IMR-90 (cell line): Measurements from ENCODE around the gene RGL4. TPM values are rescaled to one million over a fixed set of nuclear protein-coding genes. Genes with fewer than 3 reads are reported as not detected.

Experiments used
- ATAC-seq: fragments of 200-7000 bp; cut with Tn5 transposase; 2 replicates; pipeline ENCODE4 v1.9.1; 2020; ENCODE audit warnings: low read depth, mild to moderate bottlenecking, moderate library complexity
- BruUV-seq: library from RNA; stranded (reverse); fragments of 400-500 nt; replicated peaks from 2 replicates; lab custom pipeline; 2021; lab: Mats Ljungman, UMichigan
- CTCF ChIA-PET: fragments of 300-600 bp; formaldehyde crosslinking; extraction: SDS; loops from one replicate; lab custom pipeline; 2021; ENCODE audit warnings: antibody characterized with exemption; lab: Yijun Ruan, JAX
- POLR2A ChIA-PET: fragments of 300-600 bp; sonication (Branson Sonifier 250); formaldehyde crosslinking; loops from one replicate; lab custom pipeline; 2022; ENCODE audit warnings: antibody characterized with exemption; ENCODE audit not compliant: unreplicated experiment; lab: Charles Lee
- DNase-seq: peaks from one replicate; pipeline ENCODE4 v3.0.0; 2013
- H2AFZ ChIP-seq: replicated peaks from 2 replicates; pipeline ENCODE3; 2013; ENCODE audit warnings: low read length, mild to moderate bottlenecking; ENCODE audit not compliant: poor library complexity
- H2AK5ac ChIP-seq: 2 replicates; pipeline ENCODE4 v1.6.1; 2013; ENCODE audit warnings: low read depth, low read length, inconsistent platforms
- H2AK9ac ChIP-seq: replicated peaks from 2 replicates; pipeline ENCODE3; 2013; ENCODE audit warnings: mild to moderate bottlenecking, low read depth, low read length, moderate library complexity; ENCODE audit not compliant: poor library complexity
- H2BK120ac ChIP-seq: 2 replicates; pipeline ENCODE4 v1.6.1; 2013; ENCODE audit warnings: low read depth, low read length, inconsistent platforms
- H2BK15ac ChIP-seq: 3 replicates; pipeline ENCODE4 v1.6.1; 2013; ENCODE audit warnings: low read depth, low read length, inconsistent platforms
- H2BK20ac ChIP-seq: 2 replicates; pipeline ENCODE4 v1.6.1; 2013; ENCODE audit warnings: low read depth, mild to moderate bottlenecking, inconsistent platforms, low read length, moderate library complexity
- H2BK5ac ChIP-seq: 2 replicates; pipeline ENCODE4 v1.6.1; 2013; ENCODE audit warnings: mild to moderate bottlenecking, low read depth, low read length, inconsistent platforms; ENCODE audit not compliant: poor library complexity, severe bottlenecking
- H3K14ac ChIP-seq: replicated peaks from 2 replicates; pipeline ENCODE4 v1.6.1; 2013; ENCODE audit warnings: low read depth, low read length, inconsistent platforms
- H3K18ac ChIP-seq: 2 replicates; pipeline ENCODE4 v1.6.1; 2013; ENCODE audit warnings: low read depth, low read length, control low read depth
- H3K23ac ChIP-seq: 2 replicates; pipeline ENCODE4 v1.6.1; 2013; ENCODE audit warnings: low read depth, low read length, inconsistent platforms
- H3K27ac ChIP-seq: 2 replicates; pipeline ENCODE4 v1.5.1; 2013; ENCODE audit warnings: mild to moderate bottlenecking, control low read depth, low read length; ENCODE audit not compliant: insufficient read depth
- H3K27me3 ChIP-seq: 2 replicates; pipeline ENCODE4 v1.6.1; 2013; ENCODE audit warnings: low read length; ENCODE audit not compliant: control insufficient read depth, insufficient read depth
- H3K36me3 ChIP-seq: 2 replicates; pipeline ENCODE4 v1.6.1; 2013; ENCODE audit warnings: low read length, mixed read lengths; ENCODE audit not compliant: control insufficient read depth, insufficient read depth
- H3K4ac ChIP-seq: 2 replicates; pipeline ENCODE4 v1.6.1; 2013; ENCODE audit warnings: low read depth, low read length, inconsistent platforms
- H3K4me1 ChIP-seq: 2 replicates; pipeline ENCODE4 v1.6.1; 2013; ENCODE audit warnings: low read length, mixed read lengths; ENCODE audit not compliant: control insufficient read depth, insufficient read depth
- H3K4me2 ChIP-seq: 2 replicates; pipeline ENCODE4 v1.6.1; 2013; ENCODE audit warnings: low read depth, mild to moderate bottlenecking, control low read depth, low read length, moderate library complexity
- H3K4me3 ChIP-seq: 2 replicates; pipeline ENCODE4 v1.5.1; 2013; ENCODE audit warnings: low read depth, mild to moderate bottlenecking, control low read depth, low read length, moderate library complexity; ENCODE audit not compliant: insufficient read depth
- H3K56ac ChIP-seq: 2 replicates; pipeline ENCODE4 v1.6.1; 2013; ENCODE audit warnings: low read length, inconsistent platforms; ENCODE audit not compliant: insufficient read depth; ENCODE audit errors: extremely low read depth
- H3K79me1 ChIP-seq, 2 experiments: 2 replicates each; pipeline ENCODE4 v1.6.1; 2013; ENCODE audit warnings: low read length in 2 of 2, inconsistent platforms in 1 of 2, low read depth in 1 of 2
- H3K9ac ChIP-seq: 2 replicates; pipeline ENCODE4 v1.6.1; 2013; ENCODE audit warnings: low read depth, low read length, control low read depth
- H3K9me1 ChIP-seq: 2 replicates; pipeline ENCODE4 v1.6.1; 2013; ENCODE audit warnings: low read length, inconsistent platforms; ENCODE audit not compliant: insufficient read depth
- H3K9me3 ChIP-seq: 2 replicates; pipeline ENCODE4 v1.6.1; 2013; ENCODE audit warnings: low read length; ENCODE audit not compliant: control insufficient read depth, insufficient read depth
- H4K20me1 ChIP-seq: 2 replicates; pipeline ENCODE4 v1.6.1; 2013; ENCODE audit warnings: low read length, inconsistent platforms; ENCODE audit not compliant: insufficient read depth
- H4K5ac ChIP-seq: 2 replicates; pipeline ENCODE4 v1.6.1; 2013; ENCODE audit warnings: mild to moderate bottlenecking, low read depth, low read length, control low read depth
- H4K8ac ChIP-seq, 2 experiments: 2 replicates each; pipeline ENCODE4 v1.6.1; 2013; ENCODE audit warnings: low read depth in 2 of 2, low read length in 2 of 2, control low read depth in 1 of 2, inconsistent platforms in 1 of 2
- H4K91ac ChIP-seq: 2 replicates; pipeline ENCODE4 v1.6.1; 2013; ENCODE audit warnings: low read depth, low read length, inconsistent platforms; ENCODE audit not compliant: insufficient read depth
- BHLHE40 ChIP-seq: fragments of 150-350 bp; IDR thresholded peaks from 2 replicates; pipeline ENCODE4 v1.6.1; 2016; ENCODE audit warnings: mild to moderate bottlenecking, low read depth, low read length
- CEBPB ChIP-seq: IDR thresholded peaks from 2 replicates; pipeline ENCODE4 v1.6.1; 2012; ENCODE audit warnings: low read depth, low read length, improper control_type of control experiment
- CHD1 ChIP-seq: IDR thresholded peaks from 2 replicates; pipeline ENCODE4 v1.6.1; 2012; ENCODE audit warnings: low read depth, low read length, improper control_type of control experiment
- CTCF ChIP-seq: conservative IDR thresholded peaks from 2 replicates; pipeline ENCODE4 v1.5.1; 2012; ENCODE audit warnings: mild to moderate bottlenecking, low read depth, low read length, improper control_type of control experiment
- FOS ChIP-seq: fragments of 150-350 bp; IDR thresholded peaks from 2 replicates; pipeline ENCODE4 v1.6.1; 2016; ENCODE audit warnings: low read depth, low read length
- MAFK ChIP-seq: IDR thresholded peaks from 2 replicates; pipeline ENCODE4 v1.6.1; 2012; ENCODE audit warnings: low read depth, low read length, improper control_type of control experiment
- MAZ ChIP-seq: IDR thresholded peaks from 2 replicates; pipeline ENCODE4 v1.6.1; 2012; ENCODE audit warnings: low read depth, mild to moderate bottlenecking, low read length, improper control_type of control experiment, moderate library complexity, borderline replicate concordance
- MXI1 ChIP-seq: IDR thresholded peaks from 2 replicates; pipeline ENCODE4 v1.6.1; 2012; ENCODE audit warnings: low read depth, mild to moderate bottlenecking, low read length, moderate library complexity, borderline replicate concordance
- NFE2L2 ChIP-seq: fragments of 150-350 bp; IDR thresholded peaks from 2 replicates; pipeline ENCODE4 v1.6.1; 2016; ENCODE audit warnings: low read depth, mild to moderate bottlenecking, low read length
- POLR2A ChIP-seq: IDR thresholded peaks from 2 replicates; pipeline ENCODE4 v1.6.1; 2012; ENCODE audit warnings: mild to moderate bottlenecking, low read depth, low read length
- RAD21 ChIP-seq: IDR thresholded peaks from 2 replicates; pipeline ENCODE4 v1.6.1; 2012; ENCODE audit warnings: low read length, improper control_type of control experiment
- RCOR1 ChIP-seq: IDR thresholded peaks from 2 replicates; pipeline ENCODE4 v1.6.1; 2012; ENCODE audit warnings: mild to moderate bottlenecking, low read length, improper control_type of control experiment; ENCODE audit not compliant: insufficient replicate concordance
- RFX5 ChIP-seq: IDR thresholded peaks from 2 replicates; pipeline ENCODE4 v1.8.0; 2012; ENCODE audit warnings: low read depth, mild to moderate bottlenecking, low read length, moderate library complexity
- SMC3 ChIP-seq: fragments of 150-350 bp; IDR thresholded peaks from 2 replicates; pipeline ENCODE4 v1.6.1; 2016; ENCODE audit warnings: low read depth, mild to moderate bottlenecking, antibody characterized with exemption, low read length, moderate library complexity
- WGBS, 2 experiments: methylation state at CpG; one replicate each; pipeline versions ENCODE4 v1.1.5 to v1.1.7; 2013; ENCODE audit warnings: missing lambda C conversion rate in 2 of 2; ENCODE audit not compliant: insufficient read length in 1 of 2; ENCODE audit errors: extremely low coverage in 2 of 2; 5-methylcytosine and 5-hydroxymethylcytosine counted together
- dilution Hi-C: fragments of 300-500 bp; cut with HindIII; formaldehyde crosslinking; loops from one replicate; pipeline ENCODE4 v1.14.3; 2018; ENCODE audit warnings: low sequenced_read_pairs; ENCODE audit not compliant: unreplicated experiment
- in situ Hi-C: fragments of 300-500 bp; cut with MboI; formaldehyde crosslinking; loops from 3 replicates; pipeline ENCODE4 v1.14.3; 2019; ENCODE audit warnings: low sequenced_read_pairs, inconsistent platforms, mixed read lengths
- intact Hi-C: fragments of 100-400 bp; cut with micrococcal nuclease; formaldehyde crosslinking; loops from 2 replicates; pipeline ENCODE4 v1.10.0; 2022
- polyA plus RNA-seq, 3 experiments: library from polyadenylated mRNA; depleted of rRNA; stranded (reverse); fragments of >200 nt; gene quantifications; 2 replicates each; pipeline ENCODE4 v1.2.3, GENCODE V29; 2012; ENCODE audit warnings: low replicate concordance in 1 of 3
- total RNA-seq: library from RNA; depleted of rRNA; stranded (reverse); fragments of >200 nt; gene quantifications from 2 replicates; pipeline ENCODE4 v1.2.3, GENCODE V29; 2012
- TF ChIP-seq, protein P1 (sequence below): fragments of 150-350 bp; IDR thresholded peaks from 2 replicates; pipeline ENCODE4 v1.6.1; 2017; ENCODE audit warnings: mild to moderate bottlenecking, antibody characterized with exemption, low read length, low read depth
- TF ChIP-seq, protein P2 (sequence below): fragments of 150-350 bp; IDR thresholded peaks from 2 replicates; pipeline ENCODE4 v1.6.1; 2016; ENCODE audit warnings: low read depth, mild to moderate bottlenecking, low read length, moderate library complexity, borderline replicate concordance

The RGL4 gene
- total and polyA plus RNA-seq, 2 of the 4 experiments (the other 2 are of a cell fraction) = not detected

- Histone ChIP-seq H3K9ac (no peak overlapping the region), H3K27me3 (no peaks in the 10 kb centered on the region), H3K4me1 (peaks cover 15% of the 10 kb centered on the region), H2AFZ (no peak overlapping the region), H3K56ac (no peak overlapping the region), H3K4ac (no peak overlapping the region), H2BK15ac (no peak overlapping the region), H3K27ac (no peak overlapping the region), H3K23ac (no peak overlapping the region), H2BK120ac (no peak overlapping the region), H4K91ac (no peak overlapping the region), H3K36me3 (peaks cover 21% of the 10 kb centered on the region), H3K9me3 (no peaks in the 10 kb centered on the region), H3K9me1 (peaks cover 22% of the 10 kb centered on the region), H3K4me3 (no peak overlapping the region), H4K5ac (no peak overlapping the region), H2AK9ac (no peak overlapping the region), H4K20me1 (peaks cover 13% of the 10 kb centered on the region; the same call in 1 of the 2 replicates), H3K79me1 (peaks cover 24 to 38% of the 10 kb centered on the region in 2 experiments), H4K8ac (no peak overlapping the region), H2BK20ac (no peak overlapping the region), H3K4me2 (no peak overlapping the region), H3K14ac (no peak overlapping the region), H3K18ac (no peak overlapping the region), H2AK5ac (no peak overlapping the region), H2BK5ac (no peak overlapping the region)
- DNase-seq = no peak
- intact Hi-C loops (no loop called here), in situ Hi-C loops (no loop called here), dilution Hi-C loops (no loop called here)
- BruUV-seq = no TSS peak
- WGBS, 2 experiments = 100% methylated on average over 1 of the region's 4 CpGs; no CpG with 5 or more reads in 1 of the 2 experiments
- TF ChIP-seq MXI1 (no peak), CEBPB (no peak), POLR2A (no peak), SMC3 (no peak), RCOR1 (no peak), RFX5 (no peak), BHLHE40 (no peak), MAFK (no peak), NFE2L2 (no peak), CTCF (no peak), MAZ (no peak), CHD1 (no peak), RAD21 (no peak), FOS (no peak)
- TF ChIP-seq, protein P1, sequence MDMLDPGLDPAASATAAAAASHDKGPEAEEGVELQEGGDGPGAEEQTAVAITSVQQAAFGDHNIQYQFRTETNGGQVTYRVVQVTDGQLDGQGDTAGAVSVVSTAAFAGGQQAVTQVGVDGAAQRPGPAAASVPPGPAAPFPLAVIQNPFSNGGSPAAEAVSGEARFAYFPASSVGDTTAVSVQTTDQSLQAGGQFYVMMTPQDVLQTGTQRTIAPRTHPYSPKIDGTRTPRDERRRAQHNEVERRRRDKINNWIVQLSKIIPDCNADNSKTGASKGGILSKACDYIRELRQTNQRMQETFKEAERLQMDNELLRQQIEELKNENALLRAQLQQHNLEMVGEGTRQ = no peak
- TF ChIP-seq, protein P2, sequence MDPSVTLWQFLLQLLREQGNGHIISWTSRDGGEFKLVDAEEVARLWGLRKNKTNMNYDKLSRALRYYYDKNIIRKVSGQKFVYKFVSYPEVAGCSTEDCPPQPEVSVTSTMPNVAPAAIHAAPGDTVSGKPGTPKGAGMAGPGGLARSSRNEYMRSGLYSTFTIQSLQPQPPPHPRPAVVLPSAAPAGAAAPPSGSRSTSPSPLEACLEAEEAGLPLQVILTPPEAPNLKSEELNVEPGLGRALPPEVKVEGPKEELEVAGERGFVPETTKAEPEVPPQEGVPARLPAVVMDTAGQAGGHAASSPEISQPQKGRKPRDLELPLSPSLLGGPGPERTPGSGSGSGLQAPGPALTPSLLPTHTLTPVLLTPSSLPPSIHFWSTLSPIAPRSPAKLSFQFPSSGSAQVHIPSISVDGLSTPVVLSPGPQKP = no peak
- ATAC-seq = no peak
- ChIA-PET CTCF (no interaction called here), POLR2A (no interaction called here)
Observed at GRCh38 chr22:23698094-23698493, 7.3 kb downstream of the RGL4 start.
